NCI-H2196 treated with DMSO at 0.1 percent for 48 hours (cell line): ENCODE measurements around the gene STOM.

Experiments
- DNase-seq: peaks from one replicate; lab custom pipeline; 2025; ENCODE audit not compliant: unreplicated experiment; lab: John Stamatoyannopoulos, UW

STOM gene

DNA sequence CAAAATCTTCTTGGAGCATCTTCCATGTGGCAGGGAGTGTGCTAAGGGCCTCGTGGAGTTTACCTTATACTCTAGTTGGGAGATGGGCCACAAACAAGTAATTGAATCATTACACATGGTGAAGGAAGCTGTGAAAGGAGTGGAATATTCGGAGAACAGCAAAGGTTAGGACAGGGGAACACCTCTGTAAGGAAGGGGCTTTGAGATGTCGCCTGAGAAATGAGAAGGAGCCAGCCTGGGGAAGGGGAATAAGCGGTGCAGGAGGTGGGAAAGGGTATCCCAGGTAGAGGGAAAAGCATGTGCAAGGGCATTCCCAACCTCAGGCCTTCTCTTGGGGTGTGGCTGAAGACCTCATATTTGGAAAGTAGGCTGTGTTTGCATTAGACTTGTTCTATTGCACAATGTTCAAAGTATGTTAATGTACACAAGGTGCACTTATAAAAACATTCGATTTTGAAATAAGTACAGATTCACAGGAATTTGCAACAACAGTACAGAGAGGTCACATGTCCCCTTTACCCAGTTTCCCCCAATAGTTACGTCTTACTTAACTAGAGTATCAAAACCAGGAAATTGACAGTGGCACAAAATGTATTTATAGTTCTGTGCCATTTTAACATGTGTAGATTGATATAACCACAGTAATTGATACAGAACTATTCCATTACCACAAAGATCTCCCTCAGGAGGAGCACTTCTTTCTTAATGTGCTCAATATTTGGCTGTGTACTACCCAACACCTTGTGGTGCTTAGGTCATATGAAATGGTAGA lies 2.4 kb upstream of the STOM start:
- no peak for DNase-seq

DNA sequence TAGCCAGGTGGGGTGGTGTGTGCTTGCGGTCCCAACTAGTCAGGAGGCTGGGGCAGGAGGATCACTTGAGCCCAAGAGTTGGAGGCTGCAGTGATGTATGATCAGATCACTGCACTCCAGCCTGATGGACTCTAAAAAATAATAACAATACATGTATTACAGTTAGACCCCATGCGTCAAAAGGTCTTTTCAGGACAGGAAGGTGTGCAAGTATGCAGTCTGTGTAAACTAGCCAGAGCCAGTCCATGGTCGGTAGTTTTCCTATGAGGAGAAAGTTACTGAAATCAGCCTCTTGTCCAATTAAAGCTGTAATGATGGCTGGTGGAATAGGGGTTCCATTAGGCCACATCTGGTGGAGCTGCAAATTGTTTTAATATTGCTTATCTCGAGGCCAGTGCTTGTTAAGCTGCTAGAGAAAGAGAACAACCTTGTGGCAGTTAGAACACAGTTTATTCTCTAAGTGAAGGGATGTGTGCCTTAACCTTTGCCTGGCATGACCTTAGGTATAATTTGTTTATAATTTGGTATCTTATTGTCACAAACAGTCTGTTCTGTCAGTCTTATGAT lies 1.5 kb upstream of the STOM start:
- DNase-seq = no peak

DNA sequence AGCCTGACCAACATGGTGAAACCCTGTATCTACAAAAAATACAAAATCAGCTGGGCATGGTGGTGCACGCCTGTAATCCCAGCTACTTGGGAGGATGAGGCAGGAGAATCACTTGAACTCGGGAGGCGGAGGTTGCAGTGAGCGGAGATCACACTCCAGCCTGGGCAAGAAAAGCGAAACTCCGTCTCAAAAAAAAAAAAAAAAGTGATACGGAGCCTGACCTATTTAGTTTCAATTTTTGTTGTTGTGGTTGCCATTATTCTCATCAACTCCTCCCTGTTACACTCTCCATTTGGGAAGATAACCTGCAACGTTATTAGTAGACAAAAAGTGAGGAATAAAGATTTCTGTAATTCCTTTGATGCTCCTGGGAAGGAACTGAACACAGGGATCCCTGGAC lies 1.3 kb downstream of the STOM start:
- DNase-seq = no peak

DNA sequence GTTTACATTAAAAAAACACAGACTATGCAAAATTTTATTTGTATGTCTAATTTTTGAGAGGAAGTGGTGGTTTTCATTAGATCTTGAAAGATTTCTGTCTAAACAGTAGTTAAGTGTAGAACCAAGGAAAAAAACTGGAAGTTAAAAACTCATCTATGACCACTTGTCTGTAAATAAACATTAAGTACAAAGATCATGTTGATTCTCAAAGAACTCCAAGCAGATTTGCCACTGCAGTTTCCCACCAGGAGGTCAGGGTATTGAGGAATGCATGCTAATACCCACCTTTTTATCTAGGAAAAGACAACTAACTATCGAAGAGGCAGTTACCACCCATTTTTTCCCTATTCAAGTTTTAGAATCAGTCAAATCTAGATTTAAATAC lies 1.9 kb downstream of the STOM start:
- DNase-seq = no peak

DNA sequence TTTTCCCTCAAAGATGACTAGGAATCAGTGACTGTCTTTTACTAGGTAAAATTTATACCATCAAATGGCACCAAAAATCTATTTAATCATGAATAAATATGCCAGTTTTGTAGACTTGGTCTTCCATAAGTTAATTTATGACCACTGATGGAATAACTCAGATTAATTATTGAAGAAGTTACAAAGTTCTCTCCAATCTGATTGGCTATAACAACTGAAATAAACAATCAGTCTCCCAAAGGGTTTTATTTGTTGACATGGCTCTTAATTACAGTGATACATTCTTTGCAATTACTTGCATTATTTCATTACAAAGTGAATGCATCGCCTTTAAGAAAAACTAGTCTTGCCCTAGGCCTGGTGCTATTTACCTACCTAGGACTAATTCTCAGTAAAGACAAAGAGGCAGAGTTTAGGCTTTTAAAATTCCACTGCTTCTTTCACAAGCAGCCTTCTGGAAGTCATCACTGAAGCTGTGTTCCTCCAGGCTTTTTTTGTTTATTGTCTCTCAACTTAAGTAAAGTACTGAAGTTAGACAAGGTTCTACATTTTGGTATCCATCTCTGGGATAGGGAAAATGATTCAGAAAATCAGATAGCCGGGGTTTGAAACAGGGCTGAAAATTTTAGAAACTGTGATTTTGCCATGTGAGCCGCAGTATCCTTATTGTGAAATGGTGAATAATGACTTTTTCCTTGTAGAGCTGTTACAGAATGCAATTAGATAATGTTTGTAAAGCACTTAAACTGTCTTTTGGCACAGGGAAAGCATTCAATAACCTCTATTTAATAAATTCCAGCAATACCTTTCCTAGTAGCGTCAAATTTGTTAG lies 2.5 kb downstream of the STOM start:
- no peak for DNase-seq

DNA sequence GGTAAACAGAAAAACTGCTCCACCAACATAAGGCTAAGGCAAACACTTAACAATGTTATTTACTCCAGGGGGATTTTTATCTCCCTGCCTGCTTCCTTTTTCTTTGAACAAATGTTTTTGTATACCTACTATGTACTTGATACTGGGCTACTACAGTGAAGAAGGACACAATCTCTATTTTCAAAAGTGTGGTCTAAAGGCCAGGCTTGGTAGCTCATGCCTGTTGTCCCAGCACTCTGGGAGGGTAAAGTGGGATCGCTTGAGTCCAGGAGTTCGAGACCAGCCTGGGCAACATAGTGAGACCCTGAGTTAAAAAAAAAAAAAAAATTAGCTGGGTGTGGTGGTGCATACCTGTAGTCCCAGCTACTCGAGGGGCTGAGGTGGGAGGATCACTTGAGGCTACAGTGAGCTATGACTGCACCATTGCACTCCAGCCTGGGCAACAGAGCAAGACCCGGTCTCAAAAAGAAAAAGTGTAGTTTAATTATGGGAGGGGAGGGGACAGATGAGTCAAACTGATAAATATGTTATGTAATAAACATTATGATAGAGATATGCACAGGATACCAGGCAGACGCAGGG lies 3.3 kb downstream of the STOM start:
- no peak for DNase-seq

DNA sequence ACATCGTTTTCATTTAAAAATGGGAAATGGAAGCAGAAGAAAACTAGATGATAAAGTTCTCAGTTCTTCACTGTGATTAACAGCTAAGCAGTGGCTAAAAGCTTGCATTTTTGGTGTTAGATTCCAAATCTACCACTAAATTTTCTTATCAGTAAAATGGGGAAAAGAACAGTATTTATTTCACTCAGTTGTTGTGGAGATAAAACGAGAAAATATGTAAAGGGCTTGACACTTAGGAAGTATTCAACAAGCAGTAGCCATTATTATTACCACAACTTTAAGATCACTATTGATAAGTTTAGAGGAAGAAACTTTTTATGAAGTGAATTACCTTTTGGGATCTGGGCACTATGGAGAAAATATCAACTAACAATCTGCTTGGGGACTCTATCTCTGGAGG lies 4.5 kb downstream of the STOM start:
- no peak for DNase-seq

DNA sequence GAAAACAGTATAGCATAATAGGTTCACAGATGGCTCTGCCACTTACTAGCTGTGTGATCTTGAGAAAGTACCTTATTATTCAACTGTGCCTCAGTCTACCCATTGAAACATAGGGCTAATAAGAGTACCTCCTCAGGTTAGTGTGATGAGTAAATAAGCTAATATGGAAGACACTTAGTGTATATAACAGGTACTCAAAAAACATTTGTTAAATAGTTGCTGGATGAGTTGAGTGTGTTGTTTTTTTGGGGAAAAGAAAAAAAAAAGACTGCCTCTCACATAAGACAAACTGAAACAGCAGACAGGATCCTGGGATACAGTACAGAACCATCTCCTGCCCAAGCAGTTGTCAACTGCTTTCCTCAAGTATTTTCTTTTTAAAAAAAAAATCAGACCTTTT lies 5.2 kb downstream of the STOM start:
- DNase-seq = no peak

DNA sequence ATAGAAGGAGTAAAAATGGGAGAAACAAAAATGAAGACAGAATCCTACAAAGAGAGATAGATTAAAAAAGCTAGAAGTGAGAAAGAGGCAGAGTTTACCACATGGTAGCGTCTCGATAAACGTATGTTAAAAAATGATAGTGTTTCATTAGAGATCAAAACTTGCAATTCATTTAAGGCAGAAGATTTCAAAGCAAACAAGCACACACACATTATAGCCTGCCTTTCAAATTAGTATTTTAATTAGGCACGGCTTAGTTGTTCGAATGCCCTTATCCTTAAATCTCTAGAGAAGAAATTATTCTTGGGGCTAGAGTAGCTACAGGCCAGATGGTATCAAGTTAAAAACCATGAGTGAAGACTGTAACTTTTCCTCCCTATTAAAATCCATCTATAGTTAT lies 6.0 kb downstream of the STOM start:
- no peak for DNase-seq

DNA sequence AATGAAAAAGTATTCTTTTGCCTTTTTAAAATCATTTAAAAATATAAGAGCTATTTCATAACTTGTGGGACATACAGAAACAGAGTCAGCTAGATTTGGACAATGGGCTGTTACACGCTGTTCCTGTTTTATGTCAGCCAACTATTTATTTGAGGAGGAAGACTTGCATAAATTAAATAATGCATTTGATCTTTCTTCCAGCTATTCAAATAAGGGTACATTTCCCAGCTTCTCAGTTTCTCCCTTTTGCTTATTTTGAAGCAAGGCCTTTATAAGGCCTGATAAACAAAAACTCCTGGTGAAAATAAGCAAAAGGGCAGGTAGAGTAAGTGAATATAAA lies 6.5 kb downstream of the STOM start:
- no peak for DNase-seq

DNA sequence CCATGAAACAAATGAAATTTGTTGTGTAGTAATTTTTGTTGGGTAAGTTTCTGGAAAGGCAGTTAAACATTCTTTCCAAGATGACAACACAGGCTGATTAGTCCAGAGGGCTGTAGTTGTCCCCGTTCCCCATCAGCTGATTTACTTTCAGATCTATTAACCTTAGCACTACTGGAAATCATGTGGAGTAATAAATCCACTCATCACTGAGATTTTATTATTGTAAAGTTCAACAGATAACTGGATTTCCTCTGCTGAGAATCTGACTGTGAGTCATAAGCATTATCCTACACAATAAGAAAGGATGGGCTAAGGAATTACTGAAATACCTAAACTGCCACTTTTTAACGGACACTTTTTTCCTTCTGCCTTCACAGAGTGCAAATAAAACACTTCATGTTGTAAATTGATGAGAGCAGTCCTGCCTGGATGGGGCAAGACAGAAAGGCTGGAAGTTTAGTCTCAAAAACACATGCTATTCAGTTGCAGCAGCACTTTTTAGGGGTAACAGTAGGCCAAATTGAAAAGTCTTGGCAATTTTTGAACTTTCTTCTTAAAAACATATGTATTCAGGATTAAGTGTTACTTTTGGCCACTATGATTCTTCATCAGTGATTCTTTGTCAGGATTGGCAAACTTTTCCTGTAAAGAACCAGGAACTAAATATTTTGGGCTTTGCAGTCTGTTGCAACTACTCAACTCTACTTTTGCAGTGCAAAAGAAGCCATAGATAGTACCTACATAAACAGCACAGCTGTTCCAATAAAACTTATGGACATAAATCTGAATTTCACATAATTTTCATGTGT lies 7.0 kb downstream of the STOM start:
- no peak for DNase-seq

DNA sequence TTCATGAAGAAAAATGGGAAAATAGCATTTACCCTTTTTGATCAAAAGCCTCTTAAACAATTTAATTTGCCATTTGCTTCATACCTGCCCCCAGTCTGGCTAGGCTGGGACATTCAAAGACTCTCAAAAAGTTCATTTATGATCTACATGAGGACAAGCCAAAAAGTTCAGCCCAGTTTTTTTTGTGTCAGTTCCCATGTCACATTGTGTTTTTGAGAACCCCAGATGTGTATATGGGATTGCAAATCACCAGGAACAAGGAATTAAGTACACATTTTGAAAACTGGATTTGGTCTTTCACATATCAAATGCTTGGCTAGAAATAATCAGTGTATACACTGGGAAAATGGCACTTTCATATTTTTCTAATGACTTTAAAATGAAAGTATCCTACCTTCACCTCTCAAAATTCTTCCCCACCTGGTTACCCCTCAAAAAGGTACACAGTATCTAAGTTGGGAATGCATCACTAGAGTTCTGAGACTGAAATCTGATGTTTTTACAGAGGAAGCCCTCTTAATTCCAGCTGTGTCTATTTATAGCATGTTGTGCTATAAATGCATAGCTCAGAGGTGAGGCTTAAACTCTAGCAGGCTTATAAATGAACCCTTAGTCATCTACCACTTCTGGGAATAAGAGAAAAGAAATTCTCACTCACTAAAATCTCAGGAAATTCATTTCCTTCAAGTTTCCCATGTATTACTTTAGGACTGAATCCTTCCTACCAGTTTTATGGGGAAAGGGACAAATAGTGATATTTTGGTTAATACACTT lies 9.3 kb downstream of the STOM start:
- DNase-seq = no peak

DNA sequence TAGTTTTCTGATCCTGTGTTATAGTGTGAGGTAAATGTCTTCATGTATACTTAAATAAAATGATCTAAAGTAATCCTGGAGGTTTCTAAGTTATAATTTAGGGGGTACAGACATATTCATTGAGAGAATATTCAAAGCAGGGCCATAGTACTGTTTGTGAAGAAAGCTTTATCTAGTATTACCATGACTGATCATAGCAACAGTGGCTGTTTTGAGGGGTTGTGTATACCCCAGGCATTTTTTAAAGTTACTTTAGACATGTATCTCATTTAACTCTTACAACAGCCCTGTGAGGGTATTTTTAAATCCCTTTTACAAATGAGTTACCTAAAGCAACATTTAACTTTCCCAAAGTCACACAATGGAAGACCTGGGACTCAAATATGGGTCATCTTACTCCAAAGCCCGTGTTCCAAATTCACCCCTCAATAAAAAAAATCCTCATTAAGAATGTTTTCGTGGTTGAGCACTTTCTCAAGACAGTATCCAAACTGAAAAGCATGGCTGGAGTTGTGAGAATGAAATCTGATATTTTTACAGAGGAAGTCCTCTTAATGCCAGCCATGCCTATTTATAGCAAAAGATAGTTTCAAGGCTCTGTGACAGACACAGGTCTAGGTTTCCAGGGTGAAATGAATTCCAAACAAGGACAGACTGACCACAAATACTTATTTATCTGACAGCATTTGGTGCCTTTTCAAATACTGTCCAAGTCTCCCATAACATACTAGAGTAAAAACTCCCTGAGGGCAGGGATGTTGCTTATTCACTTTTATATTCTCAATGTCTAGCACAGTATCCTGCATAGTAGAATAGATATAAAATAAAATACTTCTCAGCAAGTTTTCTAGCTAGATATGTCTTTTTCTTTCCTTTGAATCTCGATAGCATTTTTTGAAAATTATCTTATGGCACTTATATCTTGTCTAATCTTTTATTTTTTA lies 10.4 kb downstream of the STOM start:
- DNase-seq = no peak

DNA sequence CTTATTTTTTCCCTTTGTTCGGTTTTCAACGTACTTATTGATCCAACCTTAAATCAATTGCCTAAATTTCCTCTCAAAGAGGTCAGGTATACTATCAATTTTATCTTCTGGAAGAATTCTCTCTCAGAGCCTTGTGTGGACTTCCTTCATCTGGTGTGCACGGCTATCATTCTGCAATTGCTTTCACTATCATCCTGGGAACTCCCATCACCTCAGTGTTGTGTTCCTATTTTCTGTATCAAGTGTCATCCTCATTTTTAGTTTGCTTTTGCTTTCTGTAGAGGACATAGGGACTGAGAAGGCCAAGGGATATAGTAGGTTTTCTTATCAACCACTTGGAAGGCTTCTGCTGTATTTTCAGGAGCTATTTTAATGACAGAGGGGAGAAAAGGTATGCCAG lies 11.3 kb downstream of the STOM start:
- no peak for DNase-seq

DNA sequence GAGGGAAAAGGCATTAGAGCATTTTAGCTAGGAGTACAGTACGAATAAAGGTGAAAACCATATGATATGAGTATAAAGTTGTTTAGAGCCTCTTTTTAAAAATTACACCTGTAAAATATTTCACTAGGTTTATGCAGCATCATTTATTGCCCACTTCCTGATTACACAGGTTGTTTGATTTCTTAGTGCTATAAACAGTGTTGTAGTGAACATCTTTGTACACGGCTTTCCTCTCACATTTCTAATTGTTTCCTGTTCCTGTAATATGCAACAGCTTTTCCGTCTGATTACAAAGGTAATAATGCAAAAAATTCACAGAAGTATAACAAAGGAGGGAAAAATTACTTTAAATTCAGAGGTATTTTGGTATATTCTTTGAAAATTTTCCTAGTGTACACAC lies 13.0 kb downstream of the STOM start:
- no peak for DNase-seq

DNA sequence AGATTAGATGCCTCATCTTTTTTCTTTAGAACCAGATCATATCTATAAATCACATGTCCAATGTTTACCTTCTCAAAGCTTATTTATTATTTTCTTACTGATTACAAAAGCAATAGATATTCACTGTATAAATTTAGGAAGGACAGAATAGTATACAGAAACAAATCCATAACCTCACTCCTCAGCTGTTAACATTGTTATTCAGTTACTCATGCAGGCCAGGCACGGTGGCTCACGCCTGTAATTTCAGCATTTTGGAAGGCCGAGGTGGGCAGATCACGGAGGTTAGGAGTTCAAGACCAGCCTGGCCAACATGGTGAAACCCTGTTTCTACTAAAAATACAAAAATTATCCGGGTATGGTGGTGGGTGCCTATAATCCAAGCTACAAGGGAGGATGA lies 15.3 kb downstream of the STOM start:
- DNase-seq = no peak

DNA sequence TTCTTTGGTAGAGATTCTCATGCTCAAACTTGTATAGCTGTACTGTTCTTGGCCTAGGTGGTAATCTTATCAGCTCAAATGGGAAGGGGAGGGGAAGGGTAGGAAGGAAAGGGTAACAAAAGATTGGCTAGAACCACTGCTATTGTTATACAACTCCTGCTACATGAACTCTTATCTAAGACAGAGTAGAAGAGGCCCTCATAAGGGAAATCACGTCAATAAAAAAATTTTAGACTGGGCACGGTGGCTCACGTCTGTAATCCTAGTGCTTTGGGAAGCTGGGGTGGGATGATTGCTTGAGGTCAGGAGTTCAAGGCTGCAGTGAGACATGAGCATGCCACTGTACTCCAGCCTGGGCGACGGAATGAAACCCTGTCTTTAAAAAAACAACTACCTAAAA lies 15.9 kb downstream of the STOM start:
- no peak for DNase-seq

DNA sequence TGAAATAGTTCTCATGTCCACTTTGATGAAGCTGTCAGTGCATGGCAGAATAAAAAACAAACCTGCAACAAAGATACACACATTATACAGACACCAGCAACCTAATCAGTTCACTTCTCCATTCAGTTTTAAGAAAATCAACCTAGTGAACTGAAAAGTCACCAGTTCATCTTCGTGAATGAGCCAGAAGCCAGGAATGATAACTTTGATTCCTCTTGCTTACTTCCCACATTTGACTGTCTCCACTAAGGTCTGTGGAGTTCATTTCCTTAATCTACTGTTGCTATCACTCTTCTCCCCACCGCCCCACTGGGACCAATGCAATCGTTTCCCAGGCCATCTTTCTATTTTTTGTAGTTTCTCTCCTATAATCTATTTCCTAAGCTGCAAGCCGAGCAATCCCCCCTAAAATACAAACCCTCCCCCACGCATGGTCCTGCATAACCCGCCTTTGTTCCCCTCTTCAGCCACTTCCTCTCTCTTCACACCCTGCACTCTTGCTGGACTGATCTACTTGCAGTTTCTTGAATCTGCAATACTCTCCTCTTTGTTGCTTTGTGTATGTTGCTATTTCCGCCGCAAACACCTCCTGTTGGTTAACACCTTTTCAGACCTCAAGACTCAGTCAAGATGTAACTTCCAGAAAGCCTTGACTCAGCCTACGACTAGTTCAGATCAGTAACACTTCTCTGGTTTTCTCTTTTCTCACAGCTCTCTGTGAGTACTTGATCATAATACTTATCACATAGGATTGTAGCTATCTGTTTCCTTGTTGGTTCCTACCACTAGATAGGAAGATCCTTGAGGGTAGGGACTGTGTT lies 16.6 kb downstream of the STOM start:
- DNase-seq = no peak
